Mesendoderm (in vitro differentiated cells): Measurements from ENCODE around the gene TMUB2.

Experiments
- DNase-seq: peaks from one replicate; pipeline ENCODE4 v3.0.0; 2013
- H2AK5ac ChIP-seq: 2 replicates; pipeline ENCODE4 v1.6.1; 2013; ENCODE audit warnings: low read length, inconsistent platforms
- H2BK120ac ChIP-seq: 2 replicates; pipeline ENCODE4 v1.6.1; 2013; ENCODE audit warnings: low read depth, mild to moderate bottlenecking, low read length, moderate library complexity, mixed read lengths
- H2BK15ac ChIP-seq: replicated peaks from 2 replicates; pipeline ENCODE4 v1.6.1; 2013; ENCODE audit warnings: low read depth, mild to moderate bottlenecking, moderate library complexity
- H2BK5ac ChIP-seq: 2 replicates; pipeline ENCODE4 v1.6.1; 2013; ENCODE audit warnings: low read length, inconsistent platforms
- H3K18ac ChIP-seq: 2 replicates; pipeline ENCODE4 v1.6.1; 2013; ENCODE audit warnings: mild to moderate bottlenecking, low read length, mixed read lengths
- H3K23ac ChIP-seq: one replicate; pipeline ENCODE4 v1.6.1; 2013; ENCODE audit warnings: low read length
- H3K27ac ChIP-seq: 2 replicates; pipeline ENCODE4 v1.5.1; 2013; ENCODE audit warnings: low read depth, mild to moderate bottlenecking, inconsistent platforms, low read length, moderate library complexity
- H3K27me3 ChIP-seq: 2 replicates; pipeline ENCODE4 v1.6.1; 2013; ENCODE audit warnings: low read length, control low read depth, mild to moderate bottlenecking, inconsistent platforms; ENCODE audit not compliant: insufficient read depth, poor library complexity
- H3K36me3 ChIP-seq: 2 replicates; pipeline ENCODE4 v1.6.1; 2013; ENCODE audit warnings: low read length, inconsistent platforms; ENCODE audit not compliant: control insufficient read depth, insufficient read depth
- H3K4ac ChIP-seq: one replicate; pipeline ENCODE4 v1.6.1; 2013; ENCODE audit warnings: low read depth, mild to moderate bottlenecking, low read length, moderate library complexity
- H3K4me1 ChIP-seq: 2 replicates; pipeline ENCODE4 v1.6.1; 2013; ENCODE audit warnings: low read depth, low read length, inconsistent platforms; ENCODE audit not compliant: control insufficient read depth
- H3K4me2 ChIP-seq: 2 replicates; pipeline ENCODE4 v1.6.1; 2013; ENCODE audit warnings: low read length
- H3K4me3 ChIP-seq: 2 replicates; pipeline ENCODE4 v1.5.1; 2013; ENCODE audit warnings: mild to moderate bottlenecking, low read length
- H3K56ac ChIP-seq: one replicate; pipeline ENCODE4 v1.6.1; 2013; ENCODE audit warnings: low read length
- H3K79me1 ChIP-seq: 2 replicates; pipeline ENCODE4 v1.6.1; 2013; ENCODE audit warnings: low read length, inconsistent platforms
- H3K79me2 ChIP-seq: 2 replicates; pipeline ENCODE4 v1.6.1; 2013; ENCODE audit warnings: mild to moderate bottlenecking, low read length; ENCODE audit not compliant: control insufficient read depth, insufficient read depth
- H3K9ac ChIP-seq: 2 replicates; pipeline ENCODE4 v1.6.1; 2013; ENCODE audit warnings: low read length, inconsistent platforms
- H4K5ac ChIP-seq: one replicate; pipeline ENCODE4 v1.6.1; 2013; ENCODE audit warnings: low read length
- H4K8ac ChIP-seq: one replicate; pipeline ENCODE4 v1.6.1; 2013; ENCODE audit warnings: low read depth, mild to moderate bottlenecking, control low read depth, low read length, moderate library complexity
- WGBS: extraction: QIAGEN DNeasy Blood & Tissue Kit; methylation state at CpG from one replicate; pipeline ENCODE4 v1.1.7; 2013; ENCODE audit warnings: low lambda C conversion rate, missing lambda C conversion rate; ENCODE audit not compliant: insufficient coverage; ENCODE audit errors: extremely low coverage; 5-methylcytosine and 5-hydroxymethylcytosine counted together

Gene TMUB2

DNA sequence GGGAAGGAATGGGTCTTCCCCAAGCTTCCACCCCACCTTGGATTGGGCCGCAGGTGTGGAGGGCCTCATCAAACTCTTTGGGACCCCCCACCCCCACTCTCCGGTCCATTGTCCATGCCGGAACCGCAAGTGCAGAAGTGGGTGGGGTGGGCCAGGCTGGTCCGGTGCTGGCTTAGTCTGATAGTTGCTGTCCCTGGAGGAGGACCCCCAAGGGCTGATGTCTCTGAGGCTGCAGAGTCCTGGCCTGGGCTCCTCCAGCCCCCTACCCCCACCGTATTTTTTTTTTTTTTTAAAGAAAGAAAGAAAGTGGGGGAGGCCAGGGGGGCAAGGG lies 20.0 kb downstream of the TMUB2 start:
- Histone ChIP-seq H3K27me3 (no peaks in the 10 kb centered on the region), H3K4ac (no peak overlapping the region), H3K23ac (no peak overlapping the region), H3K4me1 (no peaks in the 10 kb centered on the region), H3K18ac (no peak overlapping the region), H3K4me3 (no peak overlapping the region), H3K79me1 (peaks cover 3% of the 10 kb centered on the region), H3K27ac (no peak overlapping the region), H2BK120ac (no peak overlapping the region), H4K5ac (no peak overlapping the region), H2AK5ac (no peak overlapping the region), H2BK5ac (no peak overlapping the region), H3K9ac (no peak overlapping the region), H3K56ac (no peak overlapping the region), H3K4me2 (no peak overlapping the region), H4K8ac (no peak overlapping the region), H2BK15ac (no peak overlapping the region), H3K79me2 (no peaks in the 10 kb centered on the region), H3K36me3 (peaks cover 6% of the 10 kb centered on the region)
- no CpG with 5 or more reads among the region's 6 CpGs for WGBS
- no peak for DNase-seq

- Histone ChIP-seq H3K9ac (no peak overlapping the region), H3K4ac (no peak overlapping the region), H3K79me1 (peaks cover 3% of the 10 kb centered on the region), H3K4me1 (no peaks in the 10 kb centered on the region), H4K8ac (no peak overlapping the region), H3K23ac (no peak overlapping the region), H3K79me2 (no peaks in the 10 kb centered on the region), H3K18ac (no peak overlapping the region), H3K27ac (no peak overlapping the region), H2BK15ac (no peak overlapping the region), H3K27me3 (no peaks in the 10 kb centered on the region), H2BK5ac (no peak overlapping the region), H2BK120ac (no peak overlapping the region), H2AK5ac (no peak overlapping the region), H4K5ac (no peak overlapping the region), H3K56ac (no peak overlapping the region), H3K36me3 (peaks cover 6% of the 10 kb centered on the region), H3K4me3 (no peak overlapping the region), H3K4me2 (no peak overlapping the region)
- DNase-seq = no peak
- no CpG with 5 or more reads among the region's 17 CpGs for WGBS
Measured at GRCh38 chr17:44207319-44207718, 20.5 kb downstream of the TMUB2 start.

- WGBS = no CpG with 5 or more reads among the region's 5 CpGs
- no peak overlapping the region for H2BK15ac ChIP-seq
- peaks cover 6% of the 10 kb centered on the region for H3K36me3 ChIP-seq
- H2BK120ac ChIP-seq = no peak overlapping the region
- H3K27me3 ChIP-seq = no peaks in the 10 kb centered on the region
- H3K4ac ChIP-seq = no peak overlapping the region
- no peak overlapping the region for H3K56ac ChIP-seq
- no peak for DNase-seq
- H3K4me3 ChIP-seq = no peak overlapping the region
- no peak overlapping the region for H4K8ac ChIP-seq
- H3K9ac ChIP-seq = no peak overlapping the region
- no peaks in the 10 kb centered on the region for H3K4me1 ChIP-seq
- H3K27ac ChIP-seq = no peak overlapping the region
- H3K18ac ChIP-seq = no peak overlapping the region
- peaks cover 3% of the 10 kb centered on the region for H3K79me1 ChIP-seq
- no peaks in the 10 kb centered on the region for H3K79me2 ChIP-seq
- no peak overlapping the region for H3K23ac ChIP-seq
- no peak overlapping the region for H2AK5ac ChIP-seq
- H4K5ac ChIP-seq = no peak overlapping the region
- no peak overlapping the region for H3K4me2 ChIP-seq
- H2BK5ac ChIP-seq = no peak overlapping the region
Measured at GRCh38 chr17:44207743-44208142, 21.0 kb downstream of the TMUB2 start.

GRCh38 chr17:44209786-44210341 lies 23.1 kb downstream of the TMUB2 start:
- Histone ChIP-seq H3K4ac (no peak overlapping the region), H3K36me3 (peaks cover 12% of the 10 kb centered on the region), H2BK5ac (no peak overlapping the region), H3K23ac (no peak overlapping the region), H3K9ac (peak overlapping the region; percentile 44), H2BK120ac (no peak overlapping the region), H3K79me1 (peaks cover 4% of the 10 kb centered on the region), H3K4me2 (no peak overlapping the region), H3K56ac (no peak overlapping the region), H3K4me1 (no peaks in the 10 kb centered on the region), H3K79me2 (no peaks in the 10 kb centered on the region), H3K18ac (no peak overlapping the region), H3K27ac (no peak overlapping the region), H2BK15ac (no peak overlapping the region), H4K5ac (no peak overlapping the region), H3K4me3 (no peak overlapping the region), H2AK5ac (no peak overlapping the region), H4K8ac (no peak overlapping the region), H3K27me3 (no peaks in the 10 kb centered on the region)
- no peak for DNase-seq
- WGBS = no CpG with 5 or more reads among the region's 11 CpGs

DNA sequence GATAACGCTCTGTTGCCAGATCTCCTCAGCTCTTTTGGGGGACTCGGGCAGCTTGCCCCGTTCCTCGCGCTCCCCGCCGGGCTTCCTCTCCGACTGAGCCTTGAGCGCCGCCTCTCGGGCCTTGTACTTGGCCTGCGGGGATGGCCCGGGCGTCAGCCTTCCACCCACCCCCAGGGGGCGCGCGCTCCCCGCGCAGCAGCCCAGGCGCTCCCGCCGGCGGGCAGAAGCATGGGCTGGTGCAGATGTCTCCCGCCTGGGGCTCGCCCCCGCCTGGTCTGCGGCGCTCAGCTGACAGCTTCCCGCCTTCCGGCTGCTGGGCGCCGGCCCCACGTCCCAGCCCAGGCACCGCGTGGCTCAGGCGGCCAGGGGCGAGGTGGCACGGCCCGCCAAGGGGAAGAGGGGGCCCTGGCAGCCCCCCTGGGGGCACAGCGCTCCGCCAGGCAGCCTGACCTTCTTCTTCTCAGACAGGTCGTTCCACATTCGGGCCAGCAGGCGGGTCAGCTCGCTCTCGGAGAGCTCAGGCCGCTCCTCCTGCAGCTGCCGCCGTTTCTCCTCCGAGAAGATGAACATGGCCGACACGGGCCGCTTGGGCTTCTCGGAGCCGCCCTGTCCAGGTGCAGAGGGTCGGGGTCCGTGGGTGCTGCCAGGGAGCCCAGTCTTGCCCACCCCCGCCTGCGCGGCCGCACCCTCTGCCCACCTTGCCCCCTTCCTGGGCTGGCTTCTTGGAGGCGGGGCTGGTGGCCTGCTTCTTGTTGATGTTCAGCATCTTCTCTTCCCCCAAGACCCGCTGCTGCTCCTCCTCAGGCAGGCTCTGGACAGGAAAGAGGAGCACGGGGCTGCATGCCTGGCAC lies 23.8 kb downstream of the TMUB2 start:
- peaks cover 4% of the 10 kb centered on the region for H3K79me1 ChIP-seq
- no peak overlapping the region for H2BK15ac ChIP-seq
- no peak overlapping the region for H4K5ac ChIP-seq
- peak overlapping the region; percentile 56 for H3K56ac ChIP-seq
- H3K79me2 ChIP-seq = no peaks in the 10 kb centered on the region
- no CpG with 5 or more reads among the region's 64 CpGs for WGBS
- H4K8ac ChIP-seq = no peak overlapping the region
- no peak overlapping the region for H3K23ac ChIP-seq
- H3K4ac ChIP-seq = no peak overlapping the region
- H2BK120ac ChIP-seq = no peak overlapping the region
- no peak overlapping the region for H2AK5ac ChIP-seq
- no peak overlapping the region for H3K4me3 ChIP-seq
- H3K36me3 ChIP-seq = peaks cover 16% of the 10 kb centered on the region
- H3K9ac ChIP-seq = peak overlapping the region; percentile 44
- no peak overlapping the region for H3K18ac ChIP-seq
- no peak overlapping the region for H2BK5ac ChIP-seq
- H3K27ac ChIP-seq = peak overlapping the region; percentile 18
- H3K27me3 ChIP-seq = no peaks in the 10 kb centered on the region
- DNase-seq = peak; percentile 93
- H3K4me2 ChIP-seq = no peak overlapping the region
- no peaks in the 10 kb centered on the region for H3K4me1 ChIP-seq
